A549 (cell line): ENCODE results near the gene FSTL4. TPM values are rescaled to one million over a fixed set of nuclear protein-coding genes. Genes with fewer than 3 reads are reported as not detected.

ENCODE experiments used
- ATAC-seq, 2 experiments: fragments of 200-7000 bp in 1 of 2; fragments of >200 bp in 1 of 2; cut with Nextera tagmentation in 1 of 2; cut with Tn5 transposase in 1 of 2; 3 replicates each; pipeline versions ENCODE4 v1.8.0 to v1.9.1; 2018 to 2020; ENCODE audit warnings: mild to moderate bottlenecking in 1 of 2, moderate library complexity in 1 of 2
- CTCF ChIA-PET: fragments of 300-600 bp; sonication (Branson Sonifier 250); formaldehyde crosslinking; extraction: SDS; loops from one replicate; lab custom pipeline; 2021; ENCODE audit warnings: antibody characterized with exemption, inconsistent platforms; lab: Yijun Ruan, JAX
- POLR2A ChIA-PET: fragments of 350-600 bp; formaldehyde crosslinking; extraction: SDS; loops from one replicate; lab custom pipeline; 2021; ENCODE audit warnings: antibody characterized with exemption, inconsistent platforms; lab: Yijun Ruan, JAX
- DNase-seq, 2 experiments: peaks; one replicate each; pipeline versions ENCODE4 v3.0.0 to v3.0.0-alpha.2; 2011 to 2016; ENCODE audit warnings: low read depth in 1 of 2, low spot score in 1 of 2
- FAIRE-seq: peaks from 2 replicates; lab custom pipeline; 2011; peaks lifted over from hg19 to GRCh38; lab: Jason Lieb, UNC
- H3K27ac ChIP-seq, 2 experiments: fragments of >200 bp; sonication (Bioruptor Twin); formaldehyde crosslinking; 3 replicates each; pipeline ENCODE4 v1.5.1; 2016 to 2017
- H3K4me1 ChIP-seq: fragments of >200 bp; sonication (Bioruptor Twin); formaldehyde crosslinking; 3 replicates; pipeline ENCODE4 v1.6.1; 2016
- H3K4me2 ChIP-seq: fragments of >200 bp; sonication (Bioruptor Twin); formaldehyde crosslinking; 3 replicates; pipeline ENCODE4 v1.6.1; 2016
- H3K4me3 ChIP-seq: fragments of >200 bp; sonication (Bioruptor Twin); formaldehyde crosslinking; 3 replicates; pipeline ENCODE4 v1.5.1; 2016
- H3K9me3 ChIP-seq: fragments of >200 bp; sonication (Bioruptor Twin); formaldehyde crosslinking; 3 replicates; pipeline ENCODE4 v1.6.1; 2016
- CEBPB ChIP-seq, 2 experiments: fragments of >200 bp in 1 of 2; sonication (Bioruptor Twin) in 1 of 2; formaldehyde crosslinking in 1 of 2; IDR thresholded peaks; 2 replicates each; pipeline ENCODE4 v1.6.1; 2012 to 2016
- CHD4 ChIP-seq: fragments of 200-600 bp; sonication (generic); IDR thresholded peaks from 2 replicates; pipeline ENCODE4 v1.6.1; 2016; ENCODE audit warnings: antibody characterized with exemption, mild to moderate bottlenecking, borderline replicate concordance
- E2F6 ChIP-seq: IDR thresholded peaks from 2 replicates; pipeline ENCODE4 v1.6.1; 2012; ENCODE audit warnings: low read depth, borderline replicate concordance
- EHMT2 ChIP-seq: fragments of 200-600 bp; sonication (generic); IDR thresholded peaks from 2 replicates; pipeline ENCODE4 v1.6.1; 2016; ENCODE audit warnings: antibody characterized with exemption, low read depth, mild to moderate bottlenecking, moderate library complexity
- ELK1 ChIP-seq: fragments of 150-350 bp; IDR thresholded peaks from 2 replicates; pipeline ENCODE4 v1.6.1; 2014; ENCODE audit warnings: low read depth, mild to moderate bottlenecking, low read length
- FOSB ChIP-seq: fragments of 250-450 bp; sonication (Bioruptor Pico); IDR thresholded peaks from 2 replicates; pipeline ENCODE4 v1.5.0; 2020; ENCODE audit warnings: mild to moderate bottlenecking, moderate library complexity
- HDAC2 ChIP-seq: fragments of 200-600 bp; sonication (generic); IDR thresholded peaks from 2 replicates; pipeline ENCODE4 v1.6.1; 2016
- HES2 ChIP-seq: fragments of >200 bp; sonication (Bioruptor Twin); formaldehyde crosslinking; IDR thresholded peaks from 2 replicates; pipeline ENCODE4 v1.6.1; 2016
- HOXB13 ChIP-seq: fragments of 250-450 bp; sonication (Bioruptor Pico); IDR thresholded peaks from 2 replicates; pipeline ENCODE4 v1.5.0; 2020; ENCODE audit warnings: low read depth, mild to moderate bottlenecking, moderate library complexity
- HOXB5 ChIP-seq: fragments of 250-450 bp; sonication (Bioruptor Pico); IDR thresholded peaks from 2 replicates; pipeline ENCODE4 v1.5.0; 2020; ENCODE audit warnings: mild to moderate bottlenecking, moderate library complexity
- JUN ChIP-seq, 2 experiments: fragments of >200 bp; sonication (Bioruptor Twin); formaldehyde crosslinking; IDR thresholded peaks; 2 replicates in 1 of 2; 3 replicates in 1 of 2; pipeline ENCODE4 v1.6.1; 2016 to 2017
- JUNB ChIP-seq: fragments of >200 bp; sonication (Bioruptor Twin); formaldehyde crosslinking; IDR thresholded peaks from 2 replicates; pipeline ENCODE4 v1.6.1; 2016
- MAFK ChIP-seq: fragments of 450-650 bp; IDR thresholded peaks from 2 replicates; pipeline ENCODE4 v1.6.1; 2014; ENCODE audit not compliant: partially characterized antibody
- MAX ChIP-seq: IDR thresholded peaks from 2 replicates; pipeline ENCODE4 v1.6.1; 2012
- MAZ ChIP-seq: fragments of 150-350 bp; IDR thresholded peaks from 2 replicates; pipeline ENCODE4 v1.6.1; 2014; ENCODE audit warnings: antibody characterized with exemption, low read depth, low read length, borderline replicate concordance
- MYC ChIP-seq: IDR thresholded peaks from 2 replicates; pipeline ENCODE4 v1.6.1; 2012; ENCODE audit warnings: mild to moderate bottlenecking, inconsistent platforms, low read length, improper control_type of control experiment, borderline replicate concordance
- NR3C1 ChIP-seq: fragments of >200 bp; sonication (Bioruptor Twin); formaldehyde crosslinking; IDR thresholded peaks from 3 replicates; pipeline ENCODE4 v1.6.1; 2017
- PBX3 ChIP-seq: IDR thresholded peaks from 2 replicates; pipeline ENCODE4 v1.6.1; 2012
- POLR2AphosphoS2 ChIP-seq: conservative IDR thresholded peaks from 2 replicates; pipeline ENCODE4 v1.6.1; 2012; ENCODE audit warnings: low read length, improper control_type of control experiment, inconsistent platforms
- RAD21 ChIP-seq, 2 experiments: fragments of >200 bp in 1 of 2; sonication (Bioruptor Twin) in 1 of 2; formaldehyde crosslinking in 1 of 2; IDR thresholded peaks in 1 of 2; conservative IDR thresholded peaks in 1 of 2; 2 replicates in 1 of 2; 3 replicates in 1 of 2; pipeline ENCODE4 v1.6.1; 2012 to 2018; ENCODE audit warnings: inconsistent platforms in 1 of 2
- RCOR1 ChIP-seq: fragments of 150-350 bp; IDR thresholded peaks from 2 replicates; pipeline ENCODE4 v1.6.1; 2014; ENCODE audit warnings: antibody characterized with exemption, low read length, low read depth
- RFX5 ChIP-seq: fragments of 450-650 bp; IDR thresholded peaks from 2 replicates; pipeline ENCODE4 v1.7.1; 2014; ENCODE audit warnings: antibody characterized with exemption, mild to moderate bottlenecking, moderate library complexity
- SMC3 ChIP-seq: fragments of >200 bp; sonication (Bioruptor Twin); formaldehyde crosslinking; IDR thresholded peaks from 3 replicates; pipeline ENCODE4 v1.6.1; 2018; ENCODE audit warnings: inconsistent platforms
- TFCP2L1 ChIP-seq: fragments of 250-450 bp; sonication (Bioruptor Pico); IDR thresholded peaks from 2 replicates; pipeline ENCODE4 v1.5.0; 2021; ENCODE audit warnings: mild to moderate bottlenecking
- ZFP36 ChIP-seq: fragments of 450-650 bp; IDR thresholded peaks from 2 replicates; pipeline ENCODE4 v1.6.1; 2014; ENCODE audit warnings: borderline replicate concordance; ENCODE audit not compliant: partially characterized antibody
- ZSCAN20 ChIP-seq: fragments of 250-450 bp; sonication (Bioruptor Pico); IDR thresholded peaks from 2 replicates; pipeline ENCODE4 v1.8.0; 2022; ENCODE audit warnings: mild to moderate bottlenecking, moderate library complexity
- WGBS: methylation state at CpG from one replicate; pipeline ENCODE4 v1.1.6; 2017; ENCODE audit errors: missing lambda C conversion rate; 5-methylcytosine and 5-hydroxymethylcytosine counted together
- polyA plus RNA-seq, 4 experiments: library from polyadenylated mRNA; depleted of rRNA in 3 of 4; stranded (reverse); fragments of >200 nt; fragmentation: RNase III in 1 of 4; extraction: RNeasy Plus Mini Kit Qiagen cat#74134 plus additional on column Dnase treatment in 1 of 4; gene quantifications; 2 replicates in 3 of 4; 3 replicates in 1 of 4; pipeline ENCODE4 v1.2.3, GENCODE V29; 2011 to 2017

FSTL4 gene
- polyA plus RNA-seq, 2 of the 4 experiments (the other 2 are of a cell fraction) = 1.6 to 1.8 TPM

GRCh38 chr5:133494923-133495246 is 117.5 kb downstream of the FSTL4 start:
- Histone ChIP-seq H3K9me3 (peaks cover 7% of the 10 kb centered on the region; the same call in 1 of the 3 replicates), H3K4me2 (no peak overlapping the region), H3K27ac (no peak overlapping the region), H3K4me3 (no peak overlapping the region), H3K4me1 (no peaks in the 10 kb centered on the region)
- ATAC-seq = no peak; a peak in 1 of 6 replicates
- no peak for TF ChIP-seq MAZ
- no peak for TF ChIP-seq HES2
- no peak for TF ChIP-seq HOXB5
- TF ChIP-seq RFX5 = no peak
- no peak for TF ChIP-seq MAFK
- TF ChIP-seq CHD4 = no peak
- no peak for TF ChIP-seq ELK1
- TF ChIP-seq PBX3 = no peak
- no peak for TF ChIP-seq RAD21 (conservative IDR thresholded peaks at IDR 0.05 in 1 of 2, IDR thresholded peaks at IDR 0.05 in 1 of 2)
- TF ChIP-seq HDAC2 = no peak
- TF ChIP-seq E2F6 = no peak
- TF ChIP-seq POLR2AphosphoS2 = no peak
- TF ChIP-seq TFCP2L1 (CRISPR knock-in tag) = no peak
- TF ChIP-seq FOSB (CRISPR knock-in tag) = no peak
- TF ChIP-seq MAX = no peak
- no peak for TF ChIP-seq SMC3
- TF ChIP-seq JUN (IDR thresholded peaks at IDR 0.05) = no peak
- TF ChIP-seq RCOR1 = no peak
- CTCF ChIA-PET = no interaction called here
- POLR2A ChIA-PET = no interaction called here
- no peak for DNase-seq
- no peak for FAIRE-seq
- WGBS = 49% methylated on average over 8 of the region's 8 CpGs

GRCh38 chr5:133494232-133494922 is 118.0 kb downstream of the FSTL4 start:
- peaks cover 7% of the 10 kb centered on the region; the same call in 1 of the 3 replicates for H3K9me3 ChIP-seq
- CTCF ChIA-PET = no interaction called here
- no peak overlapping the region for H3K27ac ChIP-seq
- FAIRE-seq (no peak), ATAC-seq (no peak), DNase-seq (no peak)
- H3K4me1 ChIP-seq = no peaks in the 10 kb centered on the region
- H3K4me2 ChIP-seq = no peak overlapping the region
- 73% methylated on average over 6 of the region's 6 CpGs for WGBS
- H3K4me3 ChIP-seq = no peak overlapping the region
- TF ChIP-seq EHMT2 = no peak
- TF ChIP-seq PBX3 = no peak
- TF ChIP-seq CEBPB (IDR thresholded peaks at IDR 0.05) = no peak
- no peak for TF ChIP-seq SMC3
- POLR2A ChIA-PET = no interaction called here

- WGBS = 6% methylated on average over 1 of the region's 1 CpG
- Histone ChIP-seq H3K4me1 (no peaks in the 10 kb centered on the region), H3K27ac (no peak overlapping the region), H3K4me2 (no peak overlapping the region), H3K4me3 (no peak overlapping the region), H3K9me3 (peaks cover 7% of the 10 kb centered on the region; the same call in 1 of the 3 replicates)
- FAIRE-seq (no peak), ATAC-seq (peak; percentile 56 to 64; a peak in 4 of 6 replicates), DNase-seq (peak in 1 of 2 experiments; percentile 40)
- ChIA-PET POLR2A (no interaction called here), CTCF (interaction anchor here (0.6 to 1.3 kb wide), 2 partner anchors 70 to 380 kb away, joined by 3 to 4 read pairs; no protein-coding TSS in a partner anchor)
- no peak for TF ChIP-seq ZSCAN20
- TF ChIP-seq TFCP2L1 (CRISPR knock-in tag) = no peak
- no peak for TF ChIP-seq HOXB13 (CRISPR knock-in tag)
- no peak for TF ChIP-seq MYC
- no peak for TF ChIP-seq ZFP36
- no peak for TF ChIP-seq JUNB
- TF ChIP-seq NR3C1 = no peak
- peak; percentile 40 to 53; a peak in 4 of 5 replicates for TF ChIP-seq RAD21 (conservative IDR thresholded peaks at IDR 0.05 in 1 of 2, IDR thresholded peaks at IDR 0.05 in 1 of 2)
These were observed 122.7 kb downstream of the FSTL4 start for GRCh38 chr5:133489632-133490031.
